ENCODE data around the gene CFDP1.

Gene CFDP1

GRCh38 chr16:75315539-75316306 is 117.6 kb downstream of the CFDP1 start:
- no peak for DNase-seq

- DNase-seq, result no peak
Observed at GRCh38 chr16:75312875-75313274, 120.4 kb downstream of the CFDP1 start.

GRCh38 chr16:75311383-75311938 is 121.8 kb downstream of the CFDP1 start:
- no peak for DNase-seq

GRCh38 chr16:75310541-75310940 is 122.8 kb downstream of the CFDP1 start:
- no peak for DNase-seq

GRCh38 chr16:75309899-75310430 is 123.3 kb downstream of the CFDP1 start:
- DNase-seq, result no peak

- DNase-seq, result no peak
Observed at GRCh38 chr16:75309156-75309555, 124.1 kb downstream of the CFDP1 start.

- no peak for DNase-seq
Observed at GRCh38 chr16:75308011-75308410, 125.3 kb downstream of the CFDP1 start.

GRCh38 chr16:75307506-75307905 is 125.8 kb downstream of the CFDP1 start:
- no peak for DNase-seq

- no peak for DNase-seq
Observed at GRCh38 chr16:75306099-75306762, 127.1 kb downstream of the CFDP1 start.

GRCh38 chr16:75305364-75306098 is 127.8 kb downstream of the CFDP1 start:
- no peak for DNase-seq

- DNase-seq, result no peak
Observed at GRCh38 chr16:75304521-75305363, 128.6 kb downstream of the CFDP1 start.

GRCh38 chr16:75301804-75302203 is 131.5 kb downstream of the CFDP1 start:
- no peak for DNase-seq

- no peak for DNase-seq
Observed at GRCh38 chr16:75298267-75298666, 135.0 kb downstream of the CFDP1 start.

GRCh38 chr16:75296606-75297005 is 136.7 kb downstream of the CFDP1 start:
- no peak for DNase-seq

- DNase-seq, result no peak
Observed at GRCh38 chr16:75294773-75295459, 138.4 kb downstream of the CFDP1 start.

GRCh38 chr16:75293772-75294171 is 139.5 kb downstream of the CFDP1 start:
- DNase-seq, result no peak

GRCh38 chr16:75293173-75293572 is 140.1 kb downstream of the CFDP1 start:
- DNase-seq, result no peak

GRCh38 chr16:75292691-75293090 is 140.6 kb downstream of the CFDP1 start:
- DNase-seq, result no peak

GRCh38 chr16:75289189-75289588 is 144.1 kb downstream of the CFDP1 start:
- no peak for DNase-seq

GRCh38 chr16:75288596-75289120 is 144.6 kb downstream of the CFDP1 start:
- DNase-seq, result no peak

GRCh38 chr16:75288181-75288580 is 145.1 kb downstream of the CFDP1 start:
- no peak for DNase-seq

All from NCI-H1417 treated with DMSO at 0.1 percent for 48 hours (cell line).